GM12801 (cell line): ENCODE results near the gene ZKSCAN7.

Experiments used
- CTCF ChIP-seq: IDR thresholded peaks from one replicate; pipeline ENCODE4 v1.5.1; 2011; ENCODE audit warnings: control low read depth; ENCODE audit not compliant: insufficient read length; ENCODE audit errors: extremely low read depth

Gene ZKSCAN7

GRCh38 chr3:44555723-44556122, 730 bp downstream of the ZKSCAN7 start:
- no peak for TF ChIP-seq CTCF

- TF ChIP-seq CTCF: no peak
These were observed 2.1 kb downstream of the ZKSCAN7 start for GRCh38 chr3:44557074-44557473.

DNA sequence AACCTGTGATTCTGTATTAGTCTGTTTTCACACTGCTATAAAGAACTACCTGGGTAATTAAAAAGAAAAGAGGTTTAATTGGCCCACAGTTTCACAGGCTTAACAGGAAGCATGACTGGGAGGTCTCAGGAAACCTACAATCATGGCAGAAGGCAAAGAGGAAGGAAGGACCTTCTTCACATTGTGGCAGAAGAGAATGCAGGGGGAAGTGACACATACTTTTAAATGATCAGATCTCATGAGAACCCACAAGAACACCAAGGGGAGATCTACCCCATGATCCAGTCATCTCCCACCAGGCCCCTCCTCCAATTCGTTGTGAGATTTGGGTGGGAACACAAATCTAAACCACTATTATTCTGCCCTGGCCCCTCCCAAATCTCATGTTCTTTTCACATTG, 6.1 kb downstream of the ZKSCAN7 start:
- TF ChIP-seq CTCF: no peak

- TF ChIP-seq CTCF: no peak
These were observed 7.2 kb downstream of the ZKSCAN7 start for GRCh38 chr3:44562147-44562546.

GRCh38 chr3:44568561-44568960, 13.6 kb downstream of the ZKSCAN7 start:
- TF ChIP-seq CTCF: no peak

DNA sequence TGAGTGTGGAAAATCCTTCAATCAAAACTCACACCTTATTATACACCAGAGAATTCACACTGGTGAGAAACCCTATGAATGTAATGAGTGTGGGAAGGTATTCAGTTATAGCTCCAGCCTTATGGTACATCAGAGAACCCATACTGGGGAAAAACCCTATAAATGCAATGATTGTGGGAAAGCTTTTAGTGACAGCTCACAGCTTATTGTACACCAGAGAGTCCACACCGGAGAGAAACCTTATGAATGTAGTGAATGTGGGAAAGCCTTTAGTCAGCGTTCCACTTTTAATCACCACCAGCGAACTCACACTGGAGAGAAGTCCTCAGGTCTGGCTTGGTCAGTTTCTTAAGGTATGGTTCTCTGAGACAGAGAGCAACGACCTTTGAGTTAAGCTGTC, 16.0 kb downstream of the ZKSCAN7 start:
- TF ChIP-seq CTCF: no peak

DNA sequence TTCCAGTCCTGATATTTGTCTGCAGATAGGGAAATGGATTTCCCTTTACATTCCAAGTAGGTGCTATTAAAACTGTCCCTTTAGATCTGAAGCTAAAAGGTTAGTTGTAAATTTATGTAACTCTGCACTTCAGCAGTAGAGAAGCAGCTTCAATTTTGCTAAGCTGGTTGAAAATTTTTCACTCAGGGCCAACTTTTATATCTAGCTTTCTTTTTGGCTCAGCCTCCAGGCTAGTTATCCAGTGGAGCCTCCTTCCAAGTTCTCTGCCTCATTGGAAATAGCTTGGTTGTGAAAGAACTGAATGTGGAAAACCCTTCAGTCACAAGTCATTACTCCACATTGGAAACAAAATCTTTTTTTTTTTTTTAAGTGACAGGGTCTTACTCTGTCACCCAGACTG, 21.6 kb downstream of the ZKSCAN7 start:
- TF ChIP-seq CTCF: no peak
